SH-SY5Y (cell line): ENCODE measurements around the gene ESYT3.

Experiments
- GATA2 ChIP-seq: IDR thresholded peaks from 2 replicates; pipeline ENCODE4 v1.6.1; 2011; ENCODE audit warnings: mild to moderate bottlenecking, low read depth, low read length
- GATA3 ChIP-seq: IDR thresholded peaks from 2 replicates; pipeline ENCODE4 v1.6.1; 2011; ENCODE audit warnings: low read depth, mild to moderate bottlenecking, low read length, moderate library complexity

Gene ESYT3

DNA sequence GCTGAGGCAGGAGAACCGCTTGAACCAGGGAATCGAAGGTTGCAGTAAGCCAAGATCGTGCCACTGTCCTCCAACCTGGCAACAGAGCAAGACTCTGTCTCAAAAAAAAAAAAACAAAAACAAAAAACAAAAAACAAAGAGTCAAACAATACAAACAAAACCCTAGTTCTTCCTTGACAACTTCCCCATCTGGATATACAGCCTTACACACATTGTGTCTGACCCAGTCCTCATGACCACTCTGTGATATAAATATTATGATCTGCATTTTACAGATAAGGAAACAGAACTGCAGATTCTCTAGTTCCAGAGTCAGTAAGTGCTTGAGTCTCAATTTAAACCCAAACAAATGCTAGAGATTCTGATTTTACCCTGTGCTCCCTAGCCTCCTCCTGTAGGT, 4.8 kb upstream of the ESYT3 start:
- TF ChIP-seq GATA3: no peak
- no peak for TF ChIP-seq GATA2

DNA sequence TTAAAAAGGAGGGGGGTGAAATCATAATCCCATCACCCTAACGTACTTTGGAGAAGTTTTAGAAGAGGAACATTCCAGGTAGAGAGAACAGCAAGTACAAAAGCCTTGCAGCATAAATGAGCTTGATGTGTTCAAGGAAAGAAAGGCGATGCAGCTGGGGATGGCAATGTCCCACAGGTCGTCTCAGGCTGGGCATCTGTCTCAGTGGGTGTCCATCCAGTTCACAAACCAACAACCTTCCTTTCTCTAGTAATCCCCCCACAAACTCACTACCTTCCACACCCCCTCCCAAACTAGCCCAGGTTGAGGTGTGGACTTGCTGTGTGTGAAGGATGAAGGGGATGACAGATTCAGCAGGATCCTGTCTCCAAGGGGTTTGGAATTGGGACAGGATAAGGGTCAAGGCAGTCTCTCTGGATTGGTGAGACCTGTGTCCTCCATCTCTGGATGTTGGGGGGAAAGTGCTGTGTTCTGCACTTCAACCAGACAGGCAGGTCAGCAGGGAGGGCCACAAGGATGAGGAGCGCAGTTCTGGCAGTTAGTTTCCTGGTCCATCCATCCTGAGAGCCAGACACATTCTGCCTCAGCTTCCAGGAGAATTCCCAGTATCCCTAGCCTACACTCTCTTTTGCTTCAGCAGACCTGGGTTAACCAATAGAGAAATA, 1.7 kb upstream of the ESYT3 start:
- TF ChIP-seq GATA2 (no peak), GATA3 (no peak)

GRCh38 chr3:138433892-138434275, 532 bp upstream of the ESYT3 start:
- TF ChIP-seq GATA3: no peak
- TF ChIP-seq GATA2: no peak

DNA sequence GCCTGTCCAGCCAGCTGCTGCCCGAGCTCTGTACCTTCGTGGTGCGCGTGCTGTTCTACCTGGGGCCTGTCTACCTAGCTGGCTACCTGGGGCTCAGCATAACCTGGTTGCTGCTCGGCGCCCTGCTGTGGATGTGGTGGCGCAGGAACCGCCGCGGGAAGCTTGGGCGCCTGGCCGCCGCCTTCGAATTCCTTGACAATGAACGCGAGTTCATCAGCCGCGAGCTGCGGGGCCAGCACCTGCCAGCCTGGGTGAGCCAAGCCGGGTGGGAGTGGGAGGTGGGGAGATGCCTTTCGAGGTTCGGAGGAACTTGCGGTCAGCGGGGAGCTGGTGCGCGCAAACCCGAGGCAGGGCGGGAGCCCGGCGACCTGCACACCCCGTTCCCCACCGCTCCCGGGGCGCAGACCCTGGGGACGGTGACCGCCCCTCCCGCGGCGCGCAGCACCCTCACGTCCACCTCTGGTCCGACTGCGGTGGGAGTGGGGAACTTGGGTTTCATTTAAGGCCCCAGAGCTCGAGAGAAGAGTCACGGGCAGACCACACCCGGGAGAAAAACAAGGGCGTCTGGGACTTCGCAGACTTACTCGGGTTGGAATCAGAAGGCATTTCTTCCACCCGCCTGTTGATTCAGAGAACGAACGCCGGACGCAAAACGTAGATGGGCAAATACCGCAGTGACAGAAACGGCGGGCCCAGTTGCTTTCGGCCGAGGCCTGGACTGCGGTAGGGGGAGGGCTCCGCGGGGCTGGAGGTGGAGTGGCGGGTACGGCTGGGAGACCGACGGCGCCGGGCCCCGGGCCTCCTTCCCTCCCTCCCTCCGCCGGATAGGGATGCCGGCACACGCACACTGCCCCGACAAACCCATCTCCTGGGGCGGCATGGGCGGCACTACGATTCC, 708 bp downstream of the ESYT3 start:
- TF ChIP-seq GATA2 (no peak), GATA3 (no peak)

- no peak for TF ChIP-seq GATA2
- no peak for TF ChIP-seq GATA3
Observed at GRCh38 chr3:138435840-138436239, 1.4 kb downstream of the ESYT3 start.

GRCh38 chr3:138437281-138437680, 2.9 kb downstream of the ESYT3 start:
- TF ChIP-seq GATA2 (no peak), GATA3 (no peak)

DNA sequence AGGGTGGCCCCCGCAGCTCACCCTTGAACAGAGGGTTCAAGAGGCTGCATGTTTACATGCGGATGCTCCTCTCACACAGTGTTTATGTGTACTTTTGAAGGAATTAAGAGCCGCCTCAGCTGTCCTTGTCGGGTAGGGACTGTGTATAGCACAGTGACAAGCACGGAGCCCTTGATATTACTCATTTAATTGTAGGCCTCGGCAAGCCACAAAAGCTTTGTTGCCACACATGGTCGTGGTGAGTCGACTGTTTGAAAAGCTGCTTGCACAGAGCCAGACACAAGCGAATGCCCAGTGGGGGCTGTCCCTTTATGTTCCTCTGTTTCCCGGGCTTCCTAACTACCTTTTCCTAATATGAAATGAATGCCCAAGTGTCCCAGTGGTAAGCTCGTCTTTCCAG, 4.5 kb downstream of the ESYT3 start:
- TF ChIP-seq GATA2: no peak
- no peak for TF ChIP-seq GATA3

DNA sequence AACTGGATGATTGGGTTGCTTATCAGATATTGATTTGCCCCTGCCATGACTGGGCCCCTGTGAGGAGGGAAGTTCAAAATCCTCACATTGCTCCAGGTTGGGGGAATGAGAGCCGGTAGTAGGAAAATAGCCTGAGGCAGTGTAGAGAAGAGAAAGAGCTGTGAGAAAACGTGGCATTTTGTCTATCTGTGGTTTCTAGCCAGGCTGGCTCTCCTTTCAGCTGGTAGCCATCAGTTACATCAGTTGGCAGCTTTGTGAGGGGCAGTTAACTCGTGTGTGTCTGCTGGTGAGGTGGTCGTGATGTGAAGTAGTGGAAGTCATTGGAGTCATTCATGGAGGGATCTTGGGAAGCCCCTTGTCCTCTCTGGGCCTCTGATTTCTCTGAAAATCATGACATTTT, 5.2 kb downstream of the ESYT3 start:
- TF ChIP-seq GATA3 (no peak), GATA2 (no peak)

DNA sequence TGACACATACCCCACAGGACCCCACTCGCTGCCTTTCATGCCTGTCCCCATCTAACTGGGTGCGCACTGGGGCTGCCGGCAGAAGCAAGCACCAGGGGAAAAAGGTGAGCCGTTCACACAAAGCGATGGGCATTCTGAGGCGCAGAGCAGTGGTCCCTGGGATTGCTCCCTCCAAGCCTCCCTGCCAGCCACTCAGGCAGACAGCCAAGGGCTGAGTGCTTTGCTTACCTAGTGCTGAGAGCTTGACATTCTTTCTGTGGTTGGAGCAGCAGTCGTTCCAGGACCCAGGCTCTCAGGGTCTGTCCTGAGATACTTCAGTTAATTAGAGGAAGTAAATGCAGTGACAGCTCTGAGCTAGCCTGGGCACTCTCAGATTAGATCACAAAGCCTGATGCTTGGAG, 5.7 kb downstream of the ESYT3 start:
- no peak for TF ChIP-seq GATA3
- no peak for TF ChIP-seq GATA2

GRCh38 chr3:138440596-138440995, 6.2 kb downstream of the ESYT3 start:
- TF ChIP-seq GATA2 (no peak), GATA3 (no peak)

DNA sequence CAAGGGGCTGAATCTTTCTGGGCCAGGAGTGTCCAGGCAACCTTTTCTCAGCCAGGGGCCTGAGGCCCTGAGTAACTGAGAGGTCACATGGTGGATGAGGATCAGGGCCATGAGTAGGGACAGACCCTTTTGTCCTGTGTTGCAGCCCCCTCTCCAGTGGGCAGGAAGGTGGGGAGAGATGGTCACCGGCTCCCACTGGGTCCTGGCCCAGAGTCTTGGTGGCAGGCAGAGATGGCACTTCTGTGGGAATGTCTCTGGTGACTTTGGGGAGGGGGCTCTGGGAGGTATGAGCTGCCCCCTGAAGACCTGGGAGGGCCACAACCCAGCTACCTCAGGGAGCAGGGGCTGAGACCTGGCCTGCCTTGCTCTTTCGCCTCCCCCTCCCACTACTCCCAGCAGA, 6.8 kb downstream of the ESYT3 start:
- no peak for TF ChIP-seq GATA2
- no peak for TF ChIP-seq GATA3

DNA sequence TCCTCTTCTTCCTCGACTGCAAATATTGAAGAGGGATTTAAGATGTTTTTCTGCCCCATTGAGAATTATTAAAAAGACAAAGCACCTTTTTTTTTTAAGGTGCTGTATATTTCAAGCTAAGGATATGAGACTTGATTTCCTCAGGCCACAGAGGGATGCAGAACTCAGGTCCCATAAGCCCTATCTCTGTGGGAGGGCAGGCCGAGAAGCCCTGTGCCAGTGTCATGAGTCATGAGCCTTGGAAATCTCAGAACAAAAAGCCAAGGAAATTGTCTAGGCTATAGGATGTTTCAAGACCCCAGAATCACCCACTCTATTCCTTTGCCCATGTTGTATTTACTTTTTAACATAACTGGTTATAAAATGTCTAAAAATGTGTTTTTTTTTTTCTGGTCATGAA, 7.3 kb downstream of the ESYT3 start:
- TF ChIP-seq GATA3 (no peak), GATA2 (no peak)

DNA sequence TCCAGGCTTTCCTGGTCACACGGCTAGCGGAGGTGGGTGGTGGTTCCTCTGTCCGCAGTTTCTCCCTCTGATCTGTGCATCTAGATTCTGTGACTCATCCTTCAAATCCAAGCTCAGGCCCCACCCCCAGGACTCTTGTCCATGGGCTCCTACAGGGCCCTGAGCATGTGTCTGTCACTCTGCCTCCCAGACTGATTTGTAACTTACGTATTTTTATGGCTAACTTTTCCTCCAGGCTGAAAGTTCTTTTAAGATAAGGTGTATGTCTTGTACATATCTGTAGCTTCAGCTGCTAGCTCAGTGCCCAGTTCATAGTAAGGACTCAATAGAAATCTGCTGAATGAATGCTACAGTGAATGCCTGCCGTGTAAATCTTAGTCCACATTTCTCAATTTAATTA, 8.0 kb downstream of the ESYT3 start:
- no peak for TF ChIP-seq GATA3
- TF ChIP-seq GATA2: no peak

DNA sequence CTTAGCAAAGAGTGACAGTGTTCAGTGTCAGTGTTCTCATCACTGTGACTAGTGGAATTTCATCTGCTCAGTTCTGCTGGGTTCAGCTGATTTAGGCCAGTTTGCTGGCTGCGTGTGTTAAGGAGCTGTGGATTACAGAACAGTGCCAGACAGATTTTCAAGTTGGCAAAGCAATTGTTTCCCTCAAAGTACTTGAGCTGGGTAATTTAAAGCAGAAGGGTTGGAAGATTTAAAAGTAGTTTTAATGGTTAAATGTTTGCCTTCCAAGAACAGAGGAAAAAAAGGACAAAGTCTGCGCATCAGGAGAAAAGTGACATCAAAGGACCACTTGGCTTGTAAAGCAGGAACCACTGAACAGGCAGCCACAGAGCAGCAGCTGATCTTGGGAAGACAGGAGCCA, 8.7 kb downstream of the ESYT3 start:
- no peak for TF ChIP-seq GATA2
- no peak for TF ChIP-seq GATA3
